Effector CD4-positive, alpha-beta T cell (primary cell): ENCODE measurements around the gene DNAJC13.
"Not testable (repeated sequence)": the region's sequence is repeated elsewhere in the genome, so short reads cannot be mapped to it uniquely, and the experiment has no call there.

Source experiments
- DNase-seq: peaks from one replicate; pipeline ENCODE4 v3.0.0-alpha.2; 2020
- total RNA-seq: gene quantifications from one replicate; lab custom pipeline; 2026; lab: John Stamatoyannopoulos, UW

DNAJC13 gene, protein sequence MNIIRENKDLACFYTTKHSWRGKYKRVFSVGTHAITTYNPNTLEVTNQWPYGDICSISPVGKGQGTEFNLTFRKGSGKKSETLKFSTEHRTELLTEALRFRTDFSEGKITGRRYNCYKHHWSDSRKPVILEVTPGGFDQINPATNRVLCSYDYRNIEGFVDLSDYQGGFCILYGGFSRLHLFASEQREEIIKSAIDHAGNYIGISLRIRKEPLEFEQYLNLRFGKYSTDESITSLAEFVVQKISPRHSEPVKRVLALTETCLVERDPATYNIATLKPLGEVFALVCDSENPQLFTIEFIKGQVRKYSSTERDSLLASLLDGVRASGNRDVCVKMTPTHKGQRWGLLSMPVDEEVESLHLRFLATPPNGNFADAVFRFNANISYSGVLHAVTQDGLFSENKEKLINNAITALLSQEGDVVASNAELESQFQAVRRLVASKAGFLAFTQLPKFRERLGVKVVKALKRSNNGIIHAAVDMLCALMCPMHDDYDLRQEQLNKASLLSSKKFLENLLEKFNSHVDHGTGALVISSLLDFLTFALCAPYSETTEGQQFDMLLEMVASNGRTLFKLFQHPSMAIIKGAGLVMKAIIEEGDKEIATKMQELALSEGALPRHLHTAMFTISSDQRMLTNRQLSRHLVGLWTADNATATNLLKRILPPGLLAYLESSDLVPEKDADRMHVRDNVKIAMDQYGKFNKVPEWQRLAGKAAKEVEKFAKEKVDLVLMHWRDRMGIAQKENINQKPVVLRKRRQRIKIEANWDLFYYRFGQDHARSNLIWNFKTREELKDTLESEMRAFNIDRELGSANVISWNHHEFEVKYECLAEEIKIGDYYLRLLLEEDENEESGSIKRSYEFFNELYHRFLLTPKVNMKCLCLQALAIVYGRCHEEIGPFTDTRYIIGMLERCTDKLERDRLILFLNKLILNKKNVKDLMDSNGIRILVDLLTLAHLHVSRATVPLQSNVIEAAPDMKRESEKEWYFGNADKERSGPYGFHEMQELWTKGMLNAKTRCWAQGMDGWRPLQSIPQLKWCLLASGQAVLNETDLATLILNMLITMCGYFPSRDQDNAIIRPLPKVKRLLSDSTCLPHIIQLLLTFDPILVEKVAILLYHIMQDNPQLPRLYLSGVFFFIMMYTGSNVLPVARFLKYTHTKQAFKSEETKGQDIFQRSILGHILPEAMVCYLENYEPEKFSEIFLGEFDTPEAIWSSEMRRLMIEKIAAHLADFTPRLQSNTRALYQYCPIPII (N-terminal part only)
- 103 reads per million, percentile 83 among the genes with 10 or more reads in this experiment for total RNA-seq

DNA sequence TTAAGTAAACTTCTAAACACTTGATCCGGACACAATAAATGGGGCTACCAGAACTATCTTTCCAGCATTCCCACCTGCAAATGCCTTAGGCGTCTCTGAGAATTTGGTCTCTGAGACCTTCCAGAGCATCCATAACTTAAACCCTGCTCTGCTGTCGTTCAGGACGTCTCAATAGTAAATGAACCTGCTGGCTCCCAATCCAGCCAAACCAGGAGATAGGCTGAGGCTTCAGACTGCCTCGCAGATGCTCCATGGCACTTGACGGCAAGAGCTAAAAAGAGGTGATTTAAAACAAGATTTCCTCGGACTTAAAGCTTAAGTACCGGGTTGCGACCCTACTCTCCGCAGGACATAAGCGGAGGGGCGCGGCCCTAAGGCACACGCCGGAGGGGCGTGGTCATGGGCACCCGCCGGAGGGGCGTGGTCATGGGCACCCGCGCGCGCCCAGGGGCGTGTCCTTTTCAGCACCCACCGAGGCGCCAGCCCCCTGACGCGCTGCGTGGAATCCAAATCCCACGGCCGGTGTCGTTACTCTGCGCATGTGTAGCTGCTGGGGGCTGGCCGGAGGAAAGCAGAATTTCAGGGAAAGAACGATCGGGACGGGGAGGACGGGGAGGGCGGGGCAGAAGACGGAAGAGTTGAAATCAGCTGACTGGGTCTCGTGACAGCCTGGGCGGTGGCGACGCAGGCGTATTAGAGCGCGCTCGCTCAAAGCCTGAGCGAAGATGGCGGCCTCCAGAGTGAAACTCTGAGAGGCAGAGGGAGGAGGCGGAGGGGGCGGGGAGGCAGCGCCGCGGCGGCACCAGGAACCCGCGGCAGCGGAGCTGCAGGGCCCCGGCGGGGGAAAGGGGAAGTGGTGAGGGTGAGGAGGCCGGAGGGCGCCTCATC, at the start of gene DNAJC13:
Gene DNAJC13 (plus strand): TSS at position 696 of the 888 bp plus-strand sequence. CDS start 17,049 bp downstream, outside the sequence.
- DNase-seq: peak; percentile 86

DNA sequence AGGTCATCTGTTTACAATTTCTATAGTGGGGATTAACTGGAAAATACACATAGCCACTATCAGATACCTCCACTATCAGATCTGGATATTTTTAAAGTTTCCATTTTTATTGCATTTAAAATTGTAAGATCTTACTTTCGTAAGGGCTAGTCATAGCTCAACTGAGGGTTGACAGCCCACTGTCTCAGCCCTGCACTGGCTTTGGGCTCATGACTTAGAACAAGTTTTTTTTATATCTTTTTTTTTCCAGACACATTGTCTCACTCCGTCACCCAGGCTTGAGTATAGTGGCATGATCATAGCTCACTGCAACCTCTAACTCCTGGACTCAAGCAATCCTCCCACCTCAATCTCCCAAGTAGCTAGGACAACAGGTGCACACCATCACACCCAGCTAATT, 48.8 kb upstream of the DNAJC13 start:
- no peak for DNase-seq

DNA sequence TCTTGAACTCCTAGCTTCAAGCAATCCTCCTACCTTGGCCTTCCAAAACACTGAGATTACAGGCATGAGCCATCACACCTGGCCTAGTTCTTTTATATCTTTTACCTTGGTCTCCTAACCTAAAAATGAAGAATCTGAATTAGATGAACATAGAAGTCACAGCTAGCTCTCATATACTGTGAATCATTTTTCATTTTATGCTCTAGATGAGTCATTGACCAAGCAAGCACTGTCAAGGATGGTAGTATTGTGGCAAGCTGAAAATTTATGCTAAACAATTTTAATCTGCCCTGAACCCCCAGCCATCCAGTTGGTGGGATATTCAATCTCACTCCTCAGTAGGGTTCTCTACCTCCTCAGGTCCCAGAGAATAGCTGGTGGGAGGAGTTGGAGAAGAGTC, 48.3 kb upstream of the DNAJC13 start:
- DNase-seq: no peak

DNA sequence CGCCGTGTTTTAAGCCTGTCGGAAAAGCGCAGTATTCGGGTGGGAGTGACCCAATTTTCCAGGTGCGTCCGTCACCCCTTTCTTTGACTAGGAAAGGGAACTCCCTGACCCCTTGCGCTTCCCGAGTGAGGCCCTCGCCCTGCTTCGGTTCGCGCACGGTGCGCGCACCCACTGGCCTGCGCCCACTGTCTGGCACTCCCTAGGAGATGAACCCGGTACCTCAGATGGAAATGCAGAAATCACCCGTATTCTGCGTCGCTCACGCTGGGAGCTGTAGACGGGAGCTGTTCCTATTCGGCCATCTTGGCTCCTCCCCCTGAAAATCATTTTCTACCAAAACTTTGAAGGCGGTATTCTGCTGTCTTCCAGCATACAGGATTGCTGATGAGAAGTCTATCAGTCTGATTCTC, 40.4 kb upstream of the DNAJC13 start:
- DNase-seq: not testable (repeated sequence)

DNA sequence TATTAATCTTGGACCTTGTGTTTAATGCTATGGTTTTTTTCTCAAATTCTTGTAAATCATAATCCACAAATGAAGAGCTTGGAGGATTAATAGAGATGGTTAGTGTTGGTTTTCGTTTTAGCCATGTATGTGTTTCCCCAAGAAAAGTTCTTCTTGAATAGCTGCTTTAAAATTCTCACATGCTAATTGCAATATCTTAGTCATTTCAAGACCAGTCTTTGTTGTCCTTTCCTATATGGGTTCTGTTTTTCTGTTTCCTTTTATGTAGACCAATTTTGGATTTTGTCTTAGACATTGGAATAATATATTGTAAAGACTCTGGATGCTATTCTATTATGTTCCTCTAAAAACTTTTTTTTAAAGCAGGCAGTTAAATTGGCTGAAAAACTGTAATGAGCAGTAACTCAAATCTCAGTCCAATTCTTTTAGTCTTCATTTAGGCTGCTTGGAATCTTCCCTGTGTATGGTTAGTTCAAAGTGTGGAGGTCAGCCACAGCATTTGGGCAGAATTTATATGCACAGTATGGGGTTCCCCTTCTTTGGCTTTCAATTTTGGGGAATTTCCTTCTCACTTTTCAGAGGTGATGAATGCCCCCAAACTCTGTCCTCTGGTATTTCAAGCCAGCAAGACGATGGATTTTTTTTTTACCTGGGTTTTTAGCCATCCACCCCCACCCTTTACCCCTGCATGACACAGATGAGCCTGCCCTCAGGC, 39.1 kb upstream of the DNAJC13 start:
- DNase-seq: no peak

DNA sequence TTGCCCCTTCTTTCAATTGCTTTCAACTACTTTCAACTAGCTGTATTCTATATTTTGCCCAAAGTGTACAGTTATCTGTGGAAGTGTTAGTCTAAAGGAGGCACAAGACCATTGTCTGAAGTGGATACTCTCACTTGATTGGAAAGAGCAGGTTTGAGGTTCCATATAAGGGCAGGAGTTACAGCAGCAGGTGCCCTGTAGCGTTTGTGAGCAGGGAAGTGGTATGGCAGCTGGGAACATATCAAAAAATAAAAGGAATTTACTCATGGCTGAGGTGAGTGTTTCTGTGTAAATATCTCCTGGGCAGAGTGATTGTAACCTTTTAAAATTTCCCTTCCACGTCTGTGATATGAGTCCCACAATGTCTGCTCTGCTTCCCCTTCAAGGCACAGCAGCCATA, 38.5 kb upstream of the DNAJC13 start:
- DNase-seq: no peak

DNA sequence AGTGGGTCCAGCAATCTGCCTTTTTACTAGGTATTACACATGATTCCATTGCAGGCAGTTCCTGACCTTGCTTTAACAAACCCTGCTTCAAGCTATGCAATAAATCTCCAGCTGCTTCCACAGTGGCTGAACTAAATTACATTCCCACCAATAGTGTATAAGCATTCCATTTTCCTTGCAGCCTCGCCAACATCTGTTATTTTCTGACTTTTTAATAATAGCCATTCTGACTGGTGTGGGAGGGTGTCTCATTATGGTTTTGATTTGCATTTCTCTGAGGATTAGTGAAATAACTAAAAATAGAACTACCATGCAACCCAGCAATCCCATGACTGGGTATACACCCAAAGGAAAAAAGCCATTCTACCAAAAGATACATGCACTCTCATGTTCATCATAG, 36.4 kb upstream of the DNAJC13 start:
- DNase-seq: no peak

DNA sequence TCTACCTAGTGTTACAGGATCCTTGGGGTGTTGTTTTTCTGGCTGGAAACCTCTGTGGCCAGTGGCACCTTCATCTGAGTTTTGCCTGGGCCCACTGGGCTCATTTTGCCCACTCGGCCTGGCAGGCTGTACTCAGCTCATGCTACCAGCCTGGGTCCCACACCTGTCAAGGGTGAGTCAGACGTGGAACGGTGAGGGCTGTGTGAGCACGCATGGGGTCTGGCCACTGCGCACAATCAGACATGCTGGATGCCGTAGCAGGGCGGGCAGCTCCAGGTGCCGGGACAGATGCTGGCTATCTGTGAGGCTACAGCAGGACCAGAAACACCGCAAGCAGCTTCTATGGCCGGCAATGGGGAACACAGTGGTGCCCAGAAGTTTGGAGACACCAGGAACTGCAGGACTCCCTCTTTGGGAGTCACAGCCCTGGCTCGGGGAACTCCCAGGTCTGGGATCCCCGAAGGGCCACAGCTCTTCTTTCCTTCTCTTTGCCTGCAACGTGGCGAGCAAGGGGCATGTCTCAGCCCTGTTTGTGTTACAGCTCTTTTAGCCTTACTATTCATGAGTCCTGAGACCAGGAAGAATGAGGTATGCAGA, 35.9 kb upstream of the DNAJC13 start:
- no peak for DNase-seq

DNA sequence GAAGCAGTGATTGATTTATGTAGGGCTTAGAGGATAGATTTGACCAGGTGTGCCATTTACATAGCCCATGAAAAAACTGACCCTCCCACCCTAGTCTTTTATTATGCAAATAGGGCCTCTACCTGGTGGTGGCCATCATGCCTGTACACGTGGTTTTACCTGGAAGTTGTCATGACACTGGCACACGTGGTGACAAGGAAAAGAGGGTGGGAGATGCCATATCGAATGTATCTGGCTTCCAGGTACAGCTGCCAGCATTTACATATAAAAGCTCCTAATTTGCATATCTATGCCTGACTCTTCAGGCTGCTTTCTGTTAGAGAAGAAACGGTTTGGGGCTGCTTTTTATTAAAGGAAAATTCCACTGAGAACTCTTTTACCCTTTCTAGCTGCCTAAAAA, 35.0 kb upstream of the DNAJC13 start:
- no peak for DNase-seq

DNA sequence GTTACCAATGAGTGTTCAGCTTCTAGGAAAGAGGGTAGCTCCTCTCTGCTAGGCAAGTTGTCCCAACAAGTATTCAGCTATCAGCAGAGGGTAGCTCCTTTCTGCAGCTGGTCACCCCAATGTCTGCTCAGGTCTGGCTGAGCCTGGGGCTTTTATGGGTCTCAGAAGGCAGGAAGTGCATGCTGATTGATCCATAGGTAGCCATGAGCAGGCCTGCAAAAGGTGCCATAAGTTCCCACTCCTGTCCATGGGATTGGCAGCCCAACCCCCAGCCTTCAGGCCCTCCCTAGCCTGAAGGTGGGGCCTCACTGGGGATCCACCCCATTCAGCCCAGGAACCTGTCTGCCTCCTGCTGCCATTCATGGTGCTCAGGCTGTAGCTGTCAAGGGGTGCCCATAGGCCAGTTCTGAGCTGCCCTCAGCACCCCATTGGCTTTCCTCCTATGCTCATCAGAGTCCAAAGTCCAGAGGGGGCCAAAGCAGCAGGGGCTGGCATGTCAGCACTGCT, 34.6 kb upstream of the DNAJC13 start:
- DNase-seq: no peak

DNA sequence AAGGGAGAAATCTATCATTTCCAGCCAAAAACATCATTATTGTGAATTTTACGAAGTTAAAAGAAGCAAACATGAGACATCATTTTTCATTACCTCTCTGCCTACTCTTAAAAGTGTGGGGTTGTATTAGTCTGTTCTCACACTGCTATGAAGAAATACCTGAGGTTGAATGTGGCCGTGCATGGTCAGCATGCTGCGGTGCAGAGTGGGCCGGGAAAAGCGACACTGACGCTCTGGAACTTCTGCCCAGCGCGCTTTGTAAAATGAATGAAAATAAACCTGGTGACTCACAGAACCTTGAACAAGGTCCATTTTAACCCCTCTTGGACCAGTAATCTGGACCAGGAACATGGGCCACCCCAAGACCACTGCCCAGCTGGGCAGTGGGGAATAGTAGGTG, 31.0 kb upstream of the DNAJC13 start:
- no peak for DNase-seq

DNA sequence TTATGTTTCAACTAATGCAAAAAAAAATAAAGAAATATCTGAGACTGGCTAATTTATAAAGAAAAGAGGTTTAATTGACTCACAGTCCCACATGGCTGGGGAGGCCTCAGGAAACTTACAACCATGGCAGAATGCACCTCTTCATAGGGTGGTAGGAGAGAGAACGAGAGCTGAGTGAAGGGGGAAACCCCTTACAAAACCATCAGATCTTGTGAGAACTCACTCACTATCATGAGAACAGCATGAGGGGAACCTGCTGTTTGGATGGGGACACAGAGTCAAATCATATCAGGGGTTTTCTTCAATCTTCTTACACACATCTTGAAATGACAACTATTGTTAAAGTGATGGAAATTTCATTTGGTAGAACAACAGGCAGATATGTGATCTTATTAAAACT, 24.6 kb upstream of the DNAJC13 start:
- not testable (repeated sequence) for DNase-seq

DNA sequence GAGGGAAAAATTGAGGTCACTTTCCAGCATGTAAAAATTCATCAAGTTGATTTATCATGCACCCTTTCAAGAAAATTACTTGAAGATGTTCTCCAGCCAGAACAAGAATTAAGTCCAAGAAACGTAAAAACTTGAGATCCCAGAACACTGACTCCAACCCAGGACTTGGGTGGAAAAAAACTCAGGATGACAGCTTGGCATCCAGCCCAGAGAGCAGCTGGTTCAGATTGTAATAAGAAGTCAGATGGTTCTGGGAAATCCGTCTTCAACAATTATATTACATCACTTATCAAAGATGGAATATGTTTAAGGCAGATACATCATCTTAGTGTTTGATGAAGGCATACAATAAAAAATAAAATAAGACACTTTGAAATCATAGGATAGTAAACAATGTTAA, 23.0 kb upstream of the DNAJC13 start:
- DNase-seq: no peak

DNA sequence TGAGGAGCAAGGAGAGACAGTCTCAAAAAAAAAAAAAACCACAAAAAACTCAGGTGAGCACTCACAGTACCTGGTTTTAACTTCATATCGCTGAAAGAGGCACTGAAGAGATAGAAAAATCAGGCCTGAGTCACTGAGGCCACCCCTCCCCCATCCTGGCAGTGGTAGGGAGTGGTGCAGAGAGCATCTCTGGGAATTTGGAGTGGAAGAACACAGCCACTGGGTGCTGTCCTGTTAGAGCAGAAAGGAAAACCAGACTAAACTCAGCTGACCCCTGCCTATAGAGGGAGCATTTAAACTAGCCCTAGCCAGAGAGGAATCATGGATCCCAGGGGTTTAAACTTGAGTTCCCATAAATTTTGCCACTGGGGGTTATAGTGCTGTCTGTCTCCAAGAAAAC, 22.2 kb upstream of the DNAJC13 start:
- no peak for DNase-seq

DNA sequence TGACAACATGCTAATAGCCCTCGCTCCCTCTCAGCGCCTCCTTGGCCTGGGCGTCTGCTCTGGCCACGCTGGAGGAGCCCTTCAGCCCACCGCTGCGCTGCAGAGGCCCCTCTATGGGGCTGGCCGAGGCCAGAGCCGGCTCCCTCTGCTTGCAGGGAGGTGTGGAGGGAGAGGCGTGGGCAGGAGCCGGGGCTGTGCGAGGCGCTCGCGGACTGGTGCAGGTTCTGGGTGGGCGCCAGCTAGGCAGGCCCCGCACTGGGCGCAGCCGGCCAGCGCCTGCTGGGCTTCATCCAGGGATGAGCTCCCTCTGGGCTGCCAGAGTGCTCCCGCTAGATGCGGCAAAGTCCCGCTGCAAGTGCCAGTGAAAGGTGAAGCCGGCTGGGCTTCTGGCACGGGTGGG, 21.0 kb upstream of the DNAJC13 start:
- DNase-seq: no peak

DNA sequence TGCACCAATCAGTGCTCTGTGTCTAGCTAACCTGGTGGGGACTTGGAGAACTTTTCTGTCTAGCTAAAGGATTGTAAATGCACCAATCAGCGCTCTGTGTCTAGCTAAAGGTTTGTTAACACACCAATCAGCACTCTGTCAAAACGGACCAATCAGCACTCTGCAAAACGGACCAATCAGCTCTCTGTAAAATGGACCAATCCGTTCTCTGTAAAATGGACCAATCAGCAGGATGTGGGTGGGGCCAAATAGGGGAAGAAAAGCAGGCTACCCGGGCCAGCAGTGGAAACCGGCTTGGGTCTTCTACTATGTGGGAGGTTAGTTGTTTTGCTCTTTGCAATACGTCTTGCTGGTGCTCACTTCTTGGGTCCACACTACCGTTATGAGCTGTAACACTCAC, 20.5 kb upstream of the DNAJC13 start:
- DNase-seq: not testable (repeated sequence)

DNA sequence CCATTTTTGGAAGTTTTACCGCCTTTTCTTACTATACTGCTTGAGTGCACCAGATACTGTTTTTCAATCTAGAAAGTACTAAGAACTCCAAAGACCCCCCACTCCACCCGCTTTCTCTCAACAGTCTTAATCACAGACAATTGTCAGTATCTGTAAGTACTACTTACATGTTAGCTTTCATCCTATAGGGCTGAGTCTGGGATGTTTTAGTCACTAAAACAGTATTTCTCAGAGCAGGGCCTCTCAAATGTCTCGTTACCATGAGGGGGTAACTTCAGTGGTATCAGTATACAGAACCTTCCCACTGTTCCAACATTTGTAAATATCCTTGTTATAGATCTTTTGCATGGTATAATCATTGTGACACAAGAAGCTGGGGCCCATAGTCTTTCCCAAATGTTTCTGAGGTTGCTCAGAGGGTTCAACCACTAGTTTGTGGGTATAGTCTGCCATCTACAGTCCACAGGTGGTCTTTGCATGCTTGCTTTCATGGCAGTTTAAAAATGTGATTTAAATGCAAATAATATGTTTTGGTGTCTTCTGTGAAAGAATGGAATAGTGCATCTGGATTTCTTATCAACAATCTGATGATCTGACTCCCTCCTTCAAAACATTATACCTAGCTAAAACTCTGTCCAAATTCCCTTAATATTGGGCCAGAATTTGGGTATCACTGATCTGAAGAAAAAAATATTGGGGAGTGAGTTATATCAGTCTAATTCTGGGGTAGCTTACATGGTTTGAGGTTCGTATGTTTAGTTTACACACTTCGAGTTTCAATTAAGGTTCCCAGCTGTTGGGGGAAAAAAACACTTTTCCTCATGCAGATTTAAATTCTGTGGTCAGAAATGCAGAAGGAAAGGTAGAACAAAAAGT, 18.0 kb upstream of the DNAJC13 start:
- DNase-seq: no peak

DNA sequence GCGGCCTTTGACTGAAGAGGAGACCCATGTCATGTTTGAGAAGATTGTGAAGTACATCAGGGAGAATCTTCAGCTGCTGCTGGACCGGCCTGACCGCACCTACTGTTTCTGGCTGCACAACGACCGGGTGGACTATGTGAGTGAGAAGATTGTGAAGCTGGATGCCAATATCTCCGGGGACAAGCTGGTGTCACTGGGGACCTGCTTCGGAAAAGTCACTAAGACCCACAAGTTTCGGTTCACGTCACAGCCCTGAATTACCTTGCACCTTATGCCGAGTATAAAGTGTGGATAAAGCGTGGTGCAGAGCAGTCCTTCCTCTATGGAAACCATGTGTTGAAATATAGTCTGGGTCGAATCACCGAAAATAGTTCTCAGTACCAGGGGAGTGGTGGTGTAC, 16.0 kb upstream of the DNAJC13 start:
- no peak for DNase-seq

DNA sequence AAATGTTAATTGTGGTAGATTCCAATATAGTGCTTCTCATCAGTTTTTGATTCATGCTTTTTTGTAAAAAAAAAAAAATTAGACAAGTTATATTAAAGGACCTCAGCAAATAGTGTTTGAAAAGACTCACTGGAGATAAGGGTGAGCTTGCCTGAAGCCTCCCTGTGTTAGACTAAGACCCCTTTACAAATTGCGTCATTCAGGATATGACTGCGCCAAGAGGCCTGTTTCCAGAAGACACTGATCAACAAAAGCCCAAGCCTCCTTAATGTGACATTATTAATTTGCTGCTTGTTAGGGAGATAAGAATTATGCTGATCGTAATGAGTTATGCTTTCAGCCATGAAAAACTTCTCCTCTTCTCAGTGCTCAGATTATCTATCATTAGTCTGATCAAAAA, 13.0 kb upstream of the DNAJC13 start:
- DNase-seq: no peak

DNA sequence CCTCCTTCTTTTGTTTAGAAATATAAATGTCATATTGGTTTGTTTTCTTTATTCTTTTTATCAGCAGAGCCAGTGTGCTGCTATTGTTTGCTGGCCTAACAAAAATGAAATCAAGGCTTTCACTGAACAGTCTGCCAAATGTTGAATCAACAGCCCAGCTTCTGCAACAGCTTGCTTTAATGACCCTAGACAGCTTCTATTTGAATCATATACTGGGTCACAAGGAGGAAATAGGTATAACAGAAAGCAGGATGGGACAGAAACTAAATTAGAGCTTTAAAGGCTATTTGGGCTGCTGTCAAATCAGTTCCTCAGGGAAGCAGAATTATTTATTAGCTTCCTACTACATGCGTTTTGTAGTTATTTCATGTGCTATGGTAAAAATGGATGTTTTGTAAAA, 12.1 kb upstream of the DNAJC13 start:
- no peak for DNase-seq
